ENCODE data around the gene ARL6IP1.
"Not testable (repeated sequence)": the region's sequence is repeated elsewhere in the genome, so short reads cannot be mapped to it uniquely, and the experiment has no call there.

Gene ARL6IP1

DNA sequence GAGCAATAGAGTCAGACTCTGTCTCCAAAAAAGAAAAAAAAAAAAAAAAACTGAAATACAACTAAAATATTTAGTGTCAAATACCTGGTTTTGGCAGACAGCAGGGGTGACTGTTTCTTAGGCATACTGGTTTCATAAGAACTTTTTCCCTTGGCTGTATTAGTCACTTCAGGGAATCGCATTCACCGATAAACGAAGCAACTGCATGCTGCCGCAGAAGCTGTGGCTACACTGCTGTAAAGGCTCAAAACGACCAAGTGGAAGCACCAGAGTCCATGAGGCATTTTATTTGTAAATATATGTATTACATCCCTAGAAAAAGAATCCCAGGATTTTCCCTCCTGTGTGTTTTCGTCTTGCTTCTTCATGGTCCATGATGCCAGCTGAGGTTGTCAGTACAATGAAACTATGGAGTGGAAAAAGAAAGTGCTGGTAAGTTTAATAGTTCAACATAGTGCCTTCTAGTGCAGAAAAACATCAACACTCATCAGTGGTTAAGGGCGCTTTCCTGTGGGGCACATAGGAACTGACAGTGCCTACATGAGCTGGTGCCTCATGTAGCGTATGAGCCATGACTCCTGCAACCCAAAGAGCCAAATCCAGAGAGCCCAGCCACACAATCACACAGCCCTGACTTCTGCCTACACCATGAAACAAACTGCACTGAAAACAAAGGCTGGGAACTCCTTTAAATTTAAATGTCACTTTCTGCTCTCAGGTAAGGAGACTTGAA, 18.5 kb downstream of the ARL6IP1 start:
- H3K27me3 ChIP-seq (ENCODE audit: control insufficient read depth, insufficient read depth, low read length), result no peaks in the 10 kb centered on the region
- H3K4me3 ChIP-seq (ENCODE audit: low read depth, low read length), result no peak overlapping the region
- H3K27ac ChIP-seq (ENCODE audit: low read depth, low read length), result no peak overlapping the region
- H3K9ac ChIP-seq (ENCODE audit: low read depth, low read length), result no peak overlapping the region
- peaks cover 7% of the 10 kb centered on the region for H3K4me1 ChIP-seq (ENCODE audit: control insufficient read depth, insufficient read depth, low read length)
- no peaks in the 10 kb centered on the region for H3K9me3 ChIP-seq (ENCODE audit: control insufficient read depth, insufficient read depth, low read length)
- H3K36me3 ChIP-seq (ENCODE audit: control insufficient read depth, insufficient read depth, low read length), result peaks cover 56% of the 10 kb centered on the region

DNA sequence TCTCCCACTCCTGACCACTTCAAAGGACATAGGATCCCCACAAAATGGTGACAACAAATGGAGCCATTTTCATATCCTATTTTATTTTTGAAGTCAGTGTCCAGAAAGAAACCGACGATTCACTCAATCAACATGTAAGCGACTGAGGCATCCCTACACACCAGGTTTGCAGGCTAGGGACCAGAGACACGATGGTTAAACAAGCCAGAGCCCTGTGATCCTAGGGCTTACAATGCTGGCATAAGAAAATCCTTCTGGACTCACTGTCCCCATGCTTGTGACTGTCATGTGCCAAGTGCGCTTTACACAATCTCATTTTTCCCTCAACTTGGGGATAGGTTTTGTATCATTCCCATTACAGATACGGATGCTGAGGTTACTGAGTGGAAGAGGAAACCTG, 20.1 kb downstream of the ARL6IP1 start:
- not testable (repeated sequence) for H3K4me1 ChIP-seq (ENCODE audit: control insufficient read depth, insufficient read depth, low read length); H3K9ac ChIP-seq (ENCODE audit: low read depth, low read length); H3K9me3 ChIP-seq (ENCODE audit: control insufficient read depth, insufficient read depth, low read length); H3K4me3 ChIP-seq (ENCODE audit: low read depth, low read length); H3K27ac ChIP-seq (ENCODE audit: low read depth, low read length); H3K27me3 ChIP-seq (ENCODE audit: control insufficient read depth, insufficient read depth, low read length)
- H3K36me3 ChIP-seq (ENCODE audit: control insufficient read depth, insufficient read depth, low read length), result peaks cover 40% of the 10 kb centered on the region

DNA sequence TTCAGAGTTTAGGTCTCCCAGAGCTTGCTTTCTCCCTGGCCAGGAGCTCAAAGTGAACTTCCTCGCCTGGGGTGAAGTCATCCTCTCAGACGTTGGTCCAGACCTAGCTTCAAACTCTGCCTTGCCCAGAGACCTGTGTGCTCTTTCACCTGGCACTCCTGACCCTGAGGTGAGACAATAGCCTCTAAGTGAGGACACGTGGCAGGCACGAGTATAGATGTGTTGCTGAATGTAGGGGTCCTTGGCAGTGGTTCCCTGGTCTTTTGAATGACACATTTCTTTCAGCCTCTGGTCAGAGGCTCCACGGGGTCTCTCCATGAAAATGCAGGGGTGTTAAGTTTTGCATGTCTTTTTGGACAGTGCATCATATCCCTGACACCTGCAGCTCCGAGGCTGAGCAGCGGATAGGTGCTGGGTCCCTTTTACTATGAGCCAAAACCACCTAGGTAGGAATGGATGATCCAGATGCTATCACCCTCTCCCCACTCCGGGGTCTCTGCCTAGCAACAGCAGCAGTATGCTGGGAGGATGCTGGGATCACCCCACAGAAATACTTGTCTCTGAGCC, 20.8 kb downstream of the ARL6IP1 start:
- not testable (repeated sequence) for H3K4me3 ChIP-seq (ENCODE audit: low read depth, low read length); H3K4me1 ChIP-seq (ENCODE audit: control insufficient read depth, insufficient read depth, low read length); H3K27me3 ChIP-seq (ENCODE audit: control insufficient read depth, insufficient read depth, low read length); H3K9me3 ChIP-seq (ENCODE audit: control insufficient read depth, insufficient read depth, low read length); H3K27ac ChIP-seq (ENCODE audit: low read depth, low read length); H3K9ac ChIP-seq (ENCODE audit: low read depth, low read length)
- peaks cover 33% of the 10 kb centered on the region for H3K36me3 ChIP-seq (ENCODE audit: control insufficient read depth, insufficient read depth, low read length)

DNA sequence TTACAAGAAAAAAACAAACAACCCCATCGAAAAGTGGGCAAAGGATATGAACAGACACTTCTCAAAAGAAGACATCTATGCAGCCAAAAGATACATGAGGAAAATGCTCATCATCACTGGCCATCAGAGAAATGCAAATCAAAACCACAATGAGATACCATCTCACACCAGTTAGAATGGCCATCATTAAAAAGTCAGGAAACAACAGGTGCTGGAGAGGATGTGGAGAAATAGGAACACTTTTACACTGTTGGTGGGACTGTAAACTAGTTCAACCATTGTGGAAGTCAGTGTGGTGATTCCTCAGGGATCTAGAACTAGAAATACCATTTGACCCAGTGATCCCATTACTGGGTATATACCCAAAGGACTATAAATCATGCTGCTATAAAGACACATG, 23.7 kb downstream of the ARL6IP1 start:
- not testable (repeated sequence) for H3K27me3 ChIP-seq (ENCODE audit: control insufficient read depth, insufficient read depth, low read length); H3K36me3 ChIP-seq (ENCODE audit: control insufficient read depth, insufficient read depth, low read length); H3K4me1 ChIP-seq (ENCODE audit: control insufficient read depth, insufficient read depth, low read length)

DNA sequence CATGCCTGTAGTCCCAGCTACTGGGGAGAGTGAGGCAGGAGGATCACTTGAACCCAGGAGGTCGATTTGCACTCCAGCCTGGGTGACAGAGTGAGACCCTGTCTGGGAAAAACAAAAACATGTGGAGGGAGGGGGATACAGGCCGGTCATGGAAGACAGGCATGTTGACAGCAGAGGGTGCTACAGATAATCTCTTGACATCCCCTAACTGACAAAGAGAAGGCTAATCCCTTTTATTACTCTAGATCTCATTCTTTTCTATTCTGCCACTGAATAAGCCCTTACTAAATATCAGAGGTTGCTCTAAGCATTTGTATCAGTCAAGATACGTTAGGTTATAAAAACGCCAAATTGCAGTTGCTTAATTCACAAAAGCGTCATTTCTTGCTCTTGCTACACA, 25.0 kb downstream of the ARL6IP1 start:
- not testable (repeated sequence) for H3K4me1 ChIP-seq (ENCODE audit: control insufficient read depth, insufficient read depth, low read length); H3K27ac ChIP-seq (ENCODE audit: low read depth, low read length); H3K4me3 ChIP-seq (ENCODE audit: low read depth, low read length); H3K27me3 ChIP-seq (ENCODE audit: control insufficient read depth, insufficient read depth, low read length); H3K36me3 ChIP-seq (ENCODE audit: control insufficient read depth, insufficient read depth, low read length); H3K9ac ChIP-seq (ENCODE audit: low read depth, low read length); H3K9me3 ChIP-seq (ENCODE audit: control insufficient read depth, insufficient read depth, low read length)

More for the DNA sequence above, 23.7 kb downstream of the ARL6IP1 start:
- H3K4me3 ChIP-seq (ENCODE audit: low read depth, low read length); H3K9ac ChIP-seq (ENCODE audit: low read depth, low read length); H3K9me3 ChIP-seq (ENCODE audit: control insufficient read depth, insufficient read depth, low read length); H3K27ac ChIP-seq (ENCODE audit: low read depth, low read length): not testable (repeated sequence)

DNA sequence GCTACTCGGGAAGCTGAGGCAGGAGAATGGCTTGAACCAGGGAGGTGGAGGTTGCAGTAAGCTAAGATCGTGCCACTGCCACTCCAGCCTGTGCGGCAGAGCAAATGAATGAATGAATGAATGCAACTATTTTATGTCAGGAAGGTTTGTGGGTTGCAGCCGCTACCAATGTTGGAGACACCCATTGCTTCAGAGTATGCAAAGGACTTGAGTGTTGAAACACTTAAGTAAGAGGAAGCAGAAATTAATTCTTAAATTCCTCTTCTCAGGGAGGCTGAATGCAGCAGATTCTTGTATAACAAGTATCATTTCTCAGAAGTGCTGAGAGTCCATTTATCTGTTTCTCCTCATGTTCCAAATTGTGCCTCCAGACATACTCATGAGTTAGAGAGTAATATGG, 26.7 kb downstream of the ARL6IP1 start:
- H3K4me1 ChIP-seq (ENCODE audit: control insufficient read depth, insufficient read depth, low read length); H3K9me3 ChIP-seq (ENCODE audit: control insufficient read depth, insufficient read depth, low read length); H3K4me3 ChIP-seq (ENCODE audit: low read depth, low read length); H3K27ac ChIP-seq (ENCODE audit: low read depth, low read length); H3K9ac ChIP-seq (ENCODE audit: low read depth, low read length); H3K36me3 ChIP-seq (ENCODE audit: control insufficient read depth, insufficient read depth, low read length); H3K27me3 ChIP-seq (ENCODE audit: control insufficient read depth, insufficient read depth, low read length): not testable (repeated sequence)

DNA sequence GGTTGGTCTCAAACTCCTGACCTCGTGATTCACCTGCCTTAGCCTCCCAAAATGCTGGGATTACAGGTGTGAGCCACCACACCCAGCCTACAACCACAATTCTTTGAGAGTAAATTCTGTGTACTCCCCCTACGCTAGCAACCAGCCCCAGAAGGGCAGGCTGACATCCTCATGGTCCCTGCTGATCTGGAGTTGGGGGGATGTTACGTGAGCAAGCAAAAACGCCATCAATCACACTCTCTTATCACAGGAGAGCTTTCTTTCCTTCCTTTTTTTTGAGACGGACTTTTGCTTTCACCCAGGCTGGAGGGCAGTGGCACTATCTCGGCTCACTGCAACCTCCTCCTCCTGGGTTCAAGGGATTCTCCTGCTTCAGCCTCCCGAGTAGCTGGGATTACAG, 29.2 kb downstream of the ARL6IP1 start:
- H3K36me3 ChIP-seq (ENCODE audit: control insufficient read depth, insufficient read depth, low read length); H3K9ac ChIP-seq (ENCODE audit: low read depth, low read length); H3K4me3 ChIP-seq (ENCODE audit: low read depth, low read length); H3K27me3 ChIP-seq (ENCODE audit: control insufficient read depth, insufficient read depth, low read length); H3K9me3 ChIP-seq (ENCODE audit: control insufficient read depth, insufficient read depth, low read length); H3K4me1 ChIP-seq (ENCODE audit: control insufficient read depth, insufficient read depth, low read length); H3K27ac ChIP-seq (ENCODE audit: low read depth, low read length): not testable (repeated sequence)

DNA sequence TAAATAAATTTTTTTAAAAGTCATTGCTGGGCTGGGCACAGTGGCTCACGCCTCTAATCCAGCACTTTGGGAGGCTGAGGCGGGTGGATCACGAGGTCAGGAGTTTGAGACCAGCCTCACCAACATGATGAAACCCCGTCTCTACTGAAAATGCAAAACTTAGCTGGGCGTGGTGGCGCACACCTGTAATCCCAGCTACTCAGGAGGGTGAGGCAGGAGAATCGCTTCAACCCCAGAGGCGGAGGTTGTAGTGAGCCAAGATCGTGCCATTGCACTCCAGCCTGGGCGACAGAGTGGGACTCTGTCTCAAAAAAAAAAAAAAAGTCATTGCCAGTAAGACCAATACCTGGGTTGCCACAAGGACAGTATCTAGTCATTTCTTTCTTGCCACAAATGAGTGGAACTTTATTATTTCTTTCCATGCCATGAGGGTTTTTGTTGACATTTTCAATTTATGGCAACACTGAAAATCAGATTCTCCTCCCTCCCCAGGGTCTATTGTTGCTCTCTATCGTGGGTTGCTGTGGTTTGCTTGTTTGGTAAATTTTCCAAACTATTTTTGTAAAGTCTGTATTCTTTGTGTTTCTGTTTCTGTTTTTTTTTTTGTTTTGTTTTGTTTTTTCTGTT, 30.9 kb downstream of the ARL6IP1 start:
- not testable (repeated sequence) for H3K4me1 ChIP-seq (ENCODE audit: control insufficient read depth, insufficient read depth, low read length); H3K9me3 ChIP-seq (ENCODE audit: control insufficient read depth, insufficient read depth, low read length); H3K9ac ChIP-seq (ENCODE audit: low read depth, low read length); H3K4me3 ChIP-seq (ENCODE audit: low read depth, low read length); H3K36me3 ChIP-seq (ENCODE audit: control insufficient read depth, insufficient read depth, low read length); H3K27ac ChIP-seq (ENCODE audit: low read depth, low read length); H3K27me3 ChIP-seq (ENCODE audit: control insufficient read depth, insufficient read depth, low read length)

DNA sequence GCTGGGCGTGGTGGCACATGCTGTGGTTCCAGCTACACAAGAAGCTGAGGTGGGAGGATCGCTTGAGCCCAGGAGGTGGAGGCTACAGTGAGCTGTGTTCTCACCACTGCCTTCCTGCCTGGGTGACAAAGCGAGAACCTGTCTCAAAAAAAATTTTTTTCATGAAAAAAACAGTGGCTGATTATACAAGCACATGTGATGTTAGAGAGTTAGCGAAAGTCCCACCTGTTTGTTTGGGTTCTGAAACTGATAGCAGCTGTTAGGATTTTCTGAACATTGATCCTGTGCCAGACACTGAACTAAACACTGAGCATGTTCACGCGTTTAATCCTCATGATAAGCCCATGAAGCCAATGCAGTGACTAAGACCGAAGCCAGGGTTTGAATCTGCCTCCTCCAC, 34.1 kb downstream of the ARL6IP1 start:
- H3K27me3 ChIP-seq (ENCODE audit: control insufficient read depth, insufficient read depth, low read length); H3K27ac ChIP-seq (ENCODE audit: low read depth, low read length); H3K9me3 ChIP-seq (ENCODE audit: control insufficient read depth, insufficient read depth, low read length); H3K9ac ChIP-seq (ENCODE audit: low read depth, low read length); H3K4me3 ChIP-seq (ENCODE audit: low read depth, low read length); H3K4me1 ChIP-seq (ENCODE audit: control insufficient read depth, insufficient read depth, low read length); H3K36me3 ChIP-seq (ENCODE audit: control insufficient read depth, insufficient read depth, low read length): not testable (repeated sequence)

DNA sequence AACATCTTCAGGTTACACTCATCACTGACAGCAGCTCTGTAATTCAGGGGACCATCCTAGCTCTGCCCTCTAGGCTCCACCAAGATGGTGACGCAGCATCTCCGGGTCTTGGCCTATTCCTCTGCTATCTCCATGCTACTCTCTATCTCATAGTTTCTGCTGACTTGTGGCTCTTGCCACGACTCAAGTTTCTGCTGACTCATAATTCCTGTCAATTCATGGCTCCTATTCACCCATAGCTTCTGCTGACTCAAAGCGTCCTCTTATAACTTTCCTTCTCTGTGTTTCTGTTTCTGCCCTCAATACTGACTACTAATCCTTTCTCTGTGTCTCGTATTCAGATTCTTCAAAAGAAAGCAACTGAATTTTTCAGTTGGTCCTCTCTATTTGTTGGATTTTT, 38.6 kb downstream of the ARL6IP1 start:
- H3K27ac ChIP-seq (ENCODE audit: low read depth, low read length); H3K4me3 ChIP-seq (ENCODE audit: low read depth, low read length); H3K9ac ChIP-seq (ENCODE audit: low read depth, low read length); H3K27me3 ChIP-seq (ENCODE audit: control insufficient read depth, insufficient read depth, low read length); H3K9me3 ChIP-seq (ENCODE audit: control insufficient read depth, insufficient read depth, low read length); H3K36me3 ChIP-seq (ENCODE audit: control insufficient read depth, insufficient read depth, low read length); H3K4me1 ChIP-seq (ENCODE audit: control insufficient read depth, insufficient read depth, low read length): not testable (repeated sequence)

DNA sequence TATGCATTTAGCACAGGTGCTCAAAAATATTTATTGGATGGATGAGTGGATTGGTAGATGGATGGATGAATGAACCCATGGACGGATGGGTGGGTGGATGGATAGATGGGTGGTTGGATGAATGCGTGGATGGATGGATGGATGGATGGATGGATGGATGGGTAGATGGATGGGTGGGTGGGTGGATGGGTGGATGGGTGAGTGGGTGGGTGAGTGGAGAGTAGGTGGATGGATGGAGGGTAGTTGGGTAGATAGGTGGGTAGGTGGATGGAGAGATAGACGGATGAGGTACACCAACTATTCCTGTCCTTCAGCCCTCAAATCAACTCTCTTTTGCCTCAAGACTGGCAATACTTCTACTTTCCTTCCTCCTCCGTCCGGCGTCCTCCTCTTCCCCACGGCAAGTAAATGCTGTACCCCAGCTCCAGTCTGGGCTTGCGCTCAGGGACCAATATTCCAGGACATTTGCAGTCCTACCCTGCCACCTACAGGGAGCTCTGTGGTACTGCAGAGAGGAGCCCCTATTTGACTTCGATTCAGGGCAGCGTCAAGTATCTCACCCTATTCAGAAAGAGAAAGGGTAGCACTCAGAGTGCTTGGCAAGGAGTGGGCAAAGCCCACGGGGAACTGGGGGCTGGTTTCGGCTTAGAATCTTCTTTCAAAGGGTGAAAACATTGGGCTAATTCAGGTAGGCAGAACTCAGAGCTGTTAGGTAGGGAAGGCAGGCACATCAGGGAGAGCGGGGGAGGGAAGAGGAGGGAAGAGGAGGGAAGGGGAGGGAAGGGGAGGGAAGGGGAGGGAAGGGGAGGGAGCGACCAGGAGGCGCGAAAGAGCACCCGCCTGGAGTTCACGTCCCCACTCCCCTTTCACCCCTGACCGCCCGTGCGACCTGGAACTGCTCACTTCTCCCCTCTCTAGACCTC, 41.5 kb downstream of the ARL6IP1 start:
- H3K9ac ChIP-seq (ENCODE audit: low read depth, low read length); H3K4me3 ChIP-seq (ENCODE audit: low read depth, low read length); H3K36me3 ChIP-seq (ENCODE audit: control insufficient read depth, insufficient read depth, low read length); H3K27ac ChIP-seq (ENCODE audit: low read depth, low read length); H3K9me3 ChIP-seq (ENCODE audit: control insufficient read depth, insufficient read depth, low read length); H3K27me3 ChIP-seq (ENCODE audit: control insufficient read depth, insufficient read depth, low read length); H3K4me1 ChIP-seq (ENCODE audit: control insufficient read depth, insufficient read depth, low read length): not testable (repeated sequence)
